Mesendoderm (in vitro differentiated cells): ENCODE results near the gene RASAL2.

Experiments used
- DNase-seq: peaks from one replicate; pipeline ENCODE4 v3.0.0; 2013
- H2AK5ac ChIP-seq: 2 replicates; pipeline ENCODE4 v1.6.1; 2013; ENCODE audit warnings: low read length, inconsistent platforms
- H2BK120ac ChIP-seq: 2 replicates; pipeline ENCODE4 v1.6.1; 2013; ENCODE audit warnings: low read depth, mild to moderate bottlenecking, low read length, moderate library complexity, mixed read lengths
- H2BK15ac ChIP-seq: replicated peaks from 2 replicates; pipeline ENCODE4 v1.6.1; 2013; ENCODE audit warnings: low read depth, mild to moderate bottlenecking, moderate library complexity
- H2BK5ac ChIP-seq: 2 replicates; pipeline ENCODE4 v1.6.1; 2013; ENCODE audit warnings: low read length, inconsistent platforms
- H3K18ac ChIP-seq: 2 replicates; pipeline ENCODE4 v1.6.1; 2013; ENCODE audit warnings: mild to moderate bottlenecking, low read length, mixed read lengths
- H3K23ac ChIP-seq: one replicate; pipeline ENCODE4 v1.6.1; 2013; ENCODE audit warnings: low read length
- H3K27ac ChIP-seq: 2 replicates; pipeline ENCODE4 v1.5.1; 2013; ENCODE audit warnings: low read depth, mild to moderate bottlenecking, inconsistent platforms, low read length, moderate library complexity
- H3K27me3 ChIP-seq: 2 replicates; pipeline ENCODE4 v1.6.1; 2013; ENCODE audit warnings: low read length, control low read depth, mild to moderate bottlenecking, inconsistent platforms; ENCODE audit not compliant: insufficient read depth, poor library complexity
- H3K36me3 ChIP-seq: 2 replicates; pipeline ENCODE4 v1.6.1; 2013; ENCODE audit warnings: low read length, inconsistent platforms; ENCODE audit not compliant: control insufficient read depth, insufficient read depth
- H3K4ac ChIP-seq: one replicate; pipeline ENCODE4 v1.6.1; 2013; ENCODE audit warnings: low read depth, mild to moderate bottlenecking, low read length, moderate library complexity
- H3K4me1 ChIP-seq: 2 replicates; pipeline ENCODE4 v1.6.1; 2013; ENCODE audit warnings: low read depth, low read length, inconsistent platforms; ENCODE audit not compliant: control insufficient read depth
- H3K4me2 ChIP-seq: 2 replicates; pipeline ENCODE4 v1.6.1; 2013; ENCODE audit warnings: low read length
- H3K4me3 ChIP-seq: 2 replicates; pipeline ENCODE4 v1.5.1; 2013; ENCODE audit warnings: mild to moderate bottlenecking, low read length
- H3K56ac ChIP-seq: one replicate; pipeline ENCODE4 v1.6.1; 2013; ENCODE audit warnings: low read length
- H3K79me1 ChIP-seq: 2 replicates; pipeline ENCODE4 v1.6.1; 2013; ENCODE audit warnings: low read length, inconsistent platforms
- H3K79me2 ChIP-seq: 2 replicates; pipeline ENCODE4 v1.6.1; 2013; ENCODE audit warnings: mild to moderate bottlenecking, low read length; ENCODE audit not compliant: control insufficient read depth, insufficient read depth
- H3K9ac ChIP-seq: 2 replicates; pipeline ENCODE4 v1.6.1; 2013; ENCODE audit warnings: low read length, inconsistent platforms
- H4K5ac ChIP-seq: one replicate; pipeline ENCODE4 v1.6.1; 2013; ENCODE audit warnings: low read length
- H4K8ac ChIP-seq: one replicate; pipeline ENCODE4 v1.6.1; 2013; ENCODE audit warnings: low read depth, mild to moderate bottlenecking, control low read depth, low read length, moderate library complexity
- WGBS: extraction: QIAGEN DNeasy Blood & Tissue Kit; methylation state at CpG from one replicate; pipeline ENCODE4 v1.1.7; 2013; ENCODE audit warnings: low lambda C conversion rate, missing lambda C conversion rate; ENCODE audit not compliant: insufficient coverage; ENCODE audit errors: extremely low coverage; 5-methylcytosine and 5-hydroxymethylcytosine counted together

RASAL2 gene

DNA sequence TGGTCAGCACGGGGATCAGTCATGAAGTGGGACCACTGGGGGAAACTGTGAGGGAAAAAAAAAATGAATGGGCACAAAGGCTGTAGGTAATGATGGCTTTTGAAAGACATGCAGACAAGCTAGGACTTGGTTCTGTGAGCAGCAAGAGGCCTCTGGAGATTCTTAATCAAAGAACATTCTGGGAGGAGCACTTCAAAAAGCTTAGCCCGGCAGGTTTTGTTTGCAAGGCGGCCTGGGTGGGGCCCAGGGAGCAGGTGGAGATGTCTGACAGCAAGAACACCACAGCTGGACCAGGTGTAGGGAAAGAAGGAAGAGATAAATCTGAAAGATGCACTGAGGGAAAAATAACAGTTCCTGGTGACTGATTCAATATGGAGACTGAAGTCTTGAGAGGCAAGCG, 425.0 kb downstream of the RASAL2 start:
- no peak overlapping the region for H3K4me3 ChIP-seq
- no peak overlapping the region for H3K56ac ChIP-seq
- H3K27me3 ChIP-seq = no peaks in the 10 kb centered on the region
- H3K9ac ChIP-seq = no peak overlapping the region
- H2AK5ac ChIP-seq = no peak overlapping the region
- WGBS = no CpG with 5 or more reads among the region's 4 CpGs
- H3K27ac ChIP-seq = no peak overlapping the region
- DNase-seq = no peak
- no peaks in the 10 kb centered on the region for H3K4me1 ChIP-seq
- H3K18ac ChIP-seq = no peak overlapping the region
- H4K5ac ChIP-seq = no peak overlapping the region
- H3K23ac ChIP-seq = no peak overlapping the region
- no peak overlapping the region for H4K8ac ChIP-seq
- H3K79me1 ChIP-seq = no peaks in the 10 kb centered on the region
- no peak overlapping the region for H3K4me2 ChIP-seq
- H2BK120ac ChIP-seq = no peak overlapping the region
- no peak overlapping the region for H2BK5ac ChIP-seq
- no peaks in the 10 kb centered on the region for H3K79me2 ChIP-seq
- H3K4ac ChIP-seq = no peak overlapping the region
- H2BK15ac ChIP-seq = no peak overlapping the region
- H3K36me3 ChIP-seq = no peaks in the 10 kb centered on the region

- H3K4me3 ChIP-seq = no peak overlapping the region
- H4K5ac ChIP-seq = no peak overlapping the region
- no peak overlapping the region for H2BK15ac ChIP-seq
- H3K27me3 ChIP-seq = no peaks in the 10 kb centered on the region
- H3K27ac ChIP-seq = no peak overlapping the region
- H2BK5ac ChIP-seq = no peak overlapping the region
- DNase-seq = no peak
- no peak overlapping the region for H2AK5ac ChIP-seq
- no peak overlapping the region for H4K8ac ChIP-seq
- H3K36me3 ChIP-seq = no peaks in the 10 kb centered on the region
- H3K4me1 ChIP-seq = no peaks in the 10 kb centered on the region
- H3K23ac ChIP-seq = no peak overlapping the region
- H3K4ac ChIP-seq = no peak overlapping the region
- no peaks in the 10 kb centered on the region for H3K79me2 ChIP-seq
- no peak overlapping the region for H2BK120ac ChIP-seq
- no CpG with 5 or more reads among the region's 11 CpGs for WGBS
- H3K56ac ChIP-seq = no peak overlapping the region
- no peak overlapping the region for H3K4me2 ChIP-seq
- no peak overlapping the region for H3K18ac ChIP-seq
- no peaks in the 10 kb centered on the region for H3K79me1 ChIP-seq
- H3K9ac ChIP-seq = no peak overlapping the region
Observed at GRCh38 chr1:178520803-178521202, 426.9 kb downstream of the RASAL2 start.

DNA sequence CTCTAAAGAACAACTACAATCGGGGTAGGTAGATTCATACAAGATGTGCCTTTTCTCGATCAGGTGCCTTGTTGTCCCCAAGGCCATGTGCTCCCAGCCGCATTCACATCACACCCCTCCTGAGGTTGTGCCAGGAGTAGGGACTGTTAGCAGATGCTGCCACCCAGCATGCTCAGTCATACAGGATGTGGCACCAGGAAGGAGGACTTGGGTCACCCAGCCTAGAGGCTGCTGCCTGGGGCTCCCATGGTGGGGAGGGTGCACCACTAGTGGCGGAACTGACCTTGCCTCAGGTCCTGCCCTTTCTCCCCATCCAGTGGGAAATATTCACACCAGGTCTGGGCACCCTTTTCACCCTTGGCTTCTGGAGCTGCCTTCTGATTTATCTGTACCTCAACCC, 427.3 kb downstream of the RASAL2 start:
- Histone ChIP-seq H3K23ac (no peak overlapping the region), H3K36me3 (no peaks in the 10 kb centered on the region), H2BK15ac (no peak overlapping the region), H4K8ac (no peak overlapping the region), H2AK5ac (no peak overlapping the region), H3K79me1 (no peaks in the 10 kb centered on the region), H3K27me3 (no peaks in the 10 kb centered on the region), H3K4me1 (no peaks in the 10 kb centered on the region), H3K4me3 (no peak overlapping the region), H3K27ac (no peak overlapping the region), H2BK5ac (no peak overlapping the region), H3K56ac (no peak overlapping the region), H3K79me2 (no peaks in the 10 kb centered on the region), H2BK120ac (no peak overlapping the region), H3K9ac (no peak overlapping the region), H3K18ac (no peak overlapping the region), H4K5ac (no peak overlapping the region), H3K4ac (no peak overlapping the region), H3K4me2 (no peak overlapping the region)
- no peak for DNase-seq
- no CpG with 5 or more reads among the region's 4 CpGs for WGBS

DNA sequence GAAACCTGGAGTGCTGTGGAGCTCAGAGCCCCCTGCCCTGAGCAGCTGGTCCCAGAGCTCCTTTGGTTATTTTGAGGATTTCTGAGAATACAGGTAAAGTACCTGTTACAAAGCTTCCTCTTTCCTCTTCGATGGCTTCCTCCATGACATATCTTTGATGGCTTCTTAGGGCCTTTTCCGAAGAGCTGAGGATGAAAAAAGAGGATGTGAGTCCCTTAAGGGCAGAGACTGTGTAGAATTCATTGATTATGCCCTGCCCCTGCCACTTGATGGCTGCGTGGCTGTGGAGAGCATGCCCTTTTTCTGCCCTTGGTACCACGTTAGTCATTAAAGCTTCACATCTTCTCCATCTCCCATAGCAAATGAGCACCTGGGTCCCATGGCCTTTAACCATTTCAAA, 433.2 kb downstream of the RASAL2 start:
- no peak overlapping the region for H4K8ac ChIP-seq
- no peak overlapping the region for H3K4ac ChIP-seq
- no peak overlapping the region for H2BK15ac ChIP-seq
- no peaks in the 10 kb centered on the region for H3K36me3 ChIP-seq
- no peaks in the 10 kb centered on the region for H3K4me1 ChIP-seq
- WGBS = no CpG with 5 or more reads among the region's 4 CpGs
- H3K27ac ChIP-seq = no peak overlapping the region
- H3K23ac ChIP-seq = no peak overlapping the region
- no peak overlapping the region for H2AK5ac ChIP-seq
- H4K5ac ChIP-seq = no peak overlapping the region
- H2BK5ac ChIP-seq = no peak overlapping the region
- H3K9ac ChIP-seq = no peak overlapping the region
- H2BK120ac ChIP-seq = no peak overlapping the region
- H3K18ac ChIP-seq = no peak overlapping the region
- H3K56ac ChIP-seq = no peak overlapping the region
- no peaks in the 10 kb centered on the region for H3K79me2 ChIP-seq
- H3K27me3 ChIP-seq = no peaks in the 10 kb centered on the region
- H3K4me3 ChIP-seq = no peak overlapping the region
- DNase-seq = no peak
- no peak overlapping the region for H3K4me2 ChIP-seq
- no peaks in the 10 kb centered on the region for H3K79me1 ChIP-seq

DNA sequence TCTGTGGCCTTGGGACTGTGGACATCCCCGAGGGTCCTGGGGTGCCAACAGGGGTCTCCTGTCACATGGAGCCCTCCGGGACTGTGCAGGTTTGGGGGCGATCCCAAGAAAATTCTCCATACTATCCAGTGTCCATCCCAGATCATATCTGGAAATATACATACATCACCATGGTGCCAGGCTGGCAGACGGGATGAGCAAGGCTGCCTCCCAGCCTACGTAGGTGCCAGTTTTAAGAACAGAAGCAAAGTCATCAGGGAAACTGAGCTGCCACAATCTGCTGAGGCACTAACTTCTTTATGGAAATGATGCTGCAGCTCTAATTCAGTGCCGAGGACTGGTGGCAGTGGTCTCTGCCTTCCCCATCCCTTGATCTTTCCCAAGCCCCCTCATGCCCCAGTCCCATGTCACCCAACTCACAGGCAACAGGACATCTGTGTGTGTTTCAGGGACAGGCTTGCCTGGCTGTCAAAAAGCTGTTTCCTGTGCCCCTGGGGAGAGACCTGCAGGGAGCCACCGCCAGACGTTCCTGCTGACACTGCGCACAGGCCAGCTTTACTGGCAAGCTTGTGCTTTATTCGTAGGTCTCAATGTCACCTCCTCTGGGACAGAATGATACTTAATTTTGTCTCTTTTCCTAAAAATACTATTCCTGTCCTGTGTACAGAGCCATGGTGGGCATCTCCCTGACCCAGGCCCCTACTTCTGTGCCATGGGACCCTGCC, 434.5 kb downstream of the RASAL2 start:
- Histone ChIP-seq H2AK5ac (no peak overlapping the region), H3K79me2 (no peaks in the 10 kb centered on the region), H2BK15ac (no peak overlapping the region), H3K56ac (no peak overlapping the region), H3K27ac (no peak overlapping the region), H3K36me3 (no peaks in the 10 kb centered on the region), H3K4me2 (no peak overlapping the region), H2BK120ac (no peak overlapping the region), H3K4ac (no peak overlapping the region), H3K18ac (no peak overlapping the region), H3K23ac (no peak overlapping the region), H4K5ac (no peak overlapping the region), H2BK5ac (no peak overlapping the region), H3K4me3 (no peak overlapping the region), H3K4me1 (no peaks in the 10 kb centered on the region), H4K8ac (no peak overlapping the region), H3K27me3 (no peaks in the 10 kb centered on the region), H3K79me1 (no peaks in the 10 kb centered on the region), H3K9ac (no peak overlapping the region)
- WGBS = no CpG with 5 or more reads among the region's 10 CpGs
- DNase-seq = no peak

- Histone ChIP-seq H3K4me3 (no peak overlapping the region), H3K27me3 (no peaks in the 10 kb centered on the region), H2BK5ac (no peak overlapping the region), H4K5ac (no peak overlapping the region), H3K18ac (no peak overlapping the region), H3K79me2 (no peaks in the 10 kb centered on the region), H3K4ac (no peak overlapping the region), H3K4me1 (no peaks in the 10 kb centered on the region), H3K56ac (no peak overlapping the region), H3K36me3 (no peaks in the 10 kb centered on the region), H3K79me1 (no peaks in the 10 kb centered on the region), H2BK120ac (no peak overlapping the region), H3K27ac (no peak overlapping the region), H3K9ac (no peak overlapping the region), H2AK5ac (no peak overlapping the region), H2BK15ac (no peak overlapping the region), H3K23ac (no peak overlapping the region), H4K8ac (no peak overlapping the region), H3K4me2 (no peak overlapping the region)
- no CpG with 5 or more reads among the region's 4 CpGs for WGBS
- DNase-seq = no peak
Observed at GRCh38 chr1:178528953-178529335, 435.0 kb downstream of the RASAL2 start.
